ENCODE data around the gene SNRPA.

The SNRPA gene

GRCh38 chr19:40750058-40750873 is 737 bp upstream of the SNRPA start, which contains the start of gene ACTMAP:
Gene ACTMAP, minus strand, starts transcription at chr19:40750477. Its CDS starts 674 bp downstream, at chr19:40749803.
- Histone ChIP-seq H3K14ac (ENCODE audit: low read length) (peak within 1 kb of the TSS; percentile 94), H4K91ac (ENCODE audit: low read depth, low read length) (peak within 1 kb of the TSS; percentile 98), H4K8ac (ENCODE audit: low read depth, low read length) (peak within 1 kb of the TSS; percentile 98), H3K9me3 (ENCODE audit: insufficient read depth, low read depth, low read length) (no peaks in the 10 kb centered on the region), H2AK5ac (ENCODE audit: low read length) (peak within 1 kb of the TSS; percentile 93), H3K9ac (ENCODE audit: low read length) (peak within 1 kb of the TSS; percentile 97), H3K79me2 (ENCODE audit: control insufficient read depth, insufficient read depth, low read length, poor library complexity) (peaks cover 28% of the 10 kb centered on the region), H3K36me3 (ENCODE audit: control insufficient read depth in 1 of 2, insufficient read depth in 2 of 2, low read length in 2 of 2) (peaks cover 1 to 4% of the 10 kb centered on the region in 2 experiments), H3K4me2 (ENCODE audit: low read length) (peak within 1 kb of the TSS; percentile 68), H2AFZ (ENCODE audit: insufficient read depth, low read length, poor library complexity) (peak within 1 kb of the TSS; percentile 62), H2BK5ac (ENCODE audit: low read depth, low read length, poor library complexity) (peak within 1 kb of the TSS; percentile 92), H3K4me1 (ENCODE audit: control insufficient read depth in 1 of 2, insufficient read depth in 2 of 2, low read length in 2 of 2) (peaks cover 29 to 31% of the 10 kb centered on the region in 2 experiments), H3K4me3 (ENCODE audit: low read depth, low read length) (peak within 1 kb of the TSS; percentile 93), H3K4ac (ENCODE audit: low read depth, low read length) (peak within 1 kb of the TSS; percentile 92), H3K27ac (ENCODE audit: low read depth, low read length) (peak within 1 kb of the TSS; percentile 91), H2BK120ac (ENCODE audit: insufficient read depth, low read length, poor library complexity) (peak within 1 kb of the TSS; percentile 91), H4K12ac (ENCODE audit: low read depth, low read length) (peak within 1 kb of the TSS; percentile 83), H3K79me1 (ENCODE audit: low read length) (peaks cover 29% of the 10 kb centered on the region), H2BK12ac (ENCODE audit: low read length) (peak within 1 kb of the TSS; percentile 85), H3K23ac (ENCODE audit: low read length) (no peak within 1 kb of the TSS), H3K27me3 (ENCODE audit: insufficient read depth, low read length) (no peaks in the 10 kb centered on the region), H3K18ac (ENCODE audit: low read length) (peak within 1 kb of the TSS; percentile 90)
- peak; percentile 100 for DNase-seq
- no CpG with 5 or more reads among the region's 43 CpGs for WGBS (ENCODE audit: extremely low coverage, insufficient coverage, insufficient read length)

DNA sequence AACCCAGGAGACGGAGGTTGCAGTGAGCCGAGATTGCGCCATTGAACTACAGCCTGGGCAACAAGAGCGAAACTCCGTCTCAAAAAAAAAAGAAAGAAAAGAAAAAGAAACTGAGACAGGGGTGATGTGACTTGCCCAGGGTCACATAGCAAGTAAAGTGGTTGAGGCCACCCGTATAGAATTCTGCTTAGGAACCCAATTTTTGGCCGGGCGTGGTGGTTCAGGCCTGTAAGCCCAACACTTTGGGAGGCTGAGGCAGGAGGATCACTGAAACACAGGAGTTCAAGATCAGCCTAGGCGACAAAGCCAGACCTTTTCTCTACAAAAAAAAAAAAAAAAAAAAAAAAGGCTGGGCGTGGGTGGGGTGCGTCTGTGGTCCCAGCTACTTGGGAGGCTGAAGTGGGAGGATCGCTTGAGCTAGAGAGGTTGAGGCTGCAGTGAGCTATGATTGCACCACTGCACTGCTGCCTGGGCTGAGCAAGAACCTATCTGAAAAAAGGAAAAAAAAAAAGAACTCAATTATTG is 1.3 kb downstream of the SNRPA start:
- DNase-seq, result no peak
- H2BK120ac ChIP-seq (ENCODE audit: insufficient read depth, low read length, poor library complexity), result no peak overlapping the region
- no peak overlapping the region for H4K12ac ChIP-seq (ENCODE audit: low read depth, low read length)
- no peak overlapping the region for H3K14ac ChIP-seq (ENCODE audit: low read length)
- no peak overlapping the region for H2BK12ac ChIP-seq (ENCODE audit: low read length)
- H4K91ac ChIP-seq (ENCODE audit: low read depth, low read length), result peak overlapping the region; percentile 19
- peak overlapping the region; percentile 57 for H3K4me2 ChIP-seq (ENCODE audit: low read length)
- H3K27ac ChIP-seq (ENCODE audit: low read depth, low read length), result no peak overlapping the region
- no peaks in the 10 kb centered on the region for H3K9me3 ChIP-seq (ENCODE audit: insufficient read depth, low read depth, low read length)
- no peak overlapping the region for H2BK5ac ChIP-seq (ENCODE audit: low read depth, low read length, poor library complexity)
- H2AK5ac ChIP-seq (ENCODE audit: low read length), result no peak overlapping the region
- no peak overlapping the region for H3K9ac ChIP-seq (ENCODE audit: low read length)
- H3K4ac ChIP-seq (ENCODE audit: low read depth, low read length), result peak overlapping the region; percentile 98
- no peak overlapping the region for H3K23ac ChIP-seq (ENCODE audit: low read length)
- no CpG with 5 or more reads among the region's 12 CpGs for WGBS (ENCODE audit: extremely low coverage, insufficient coverage, insufficient read length)
- no peak overlapping the region for H3K18ac ChIP-seq (ENCODE audit: low read length)
- no peak overlapping the region for H2AFZ ChIP-seq (ENCODE audit: insufficient read depth, low read length, poor library complexity)
- H3K4me3 ChIP-seq (ENCODE audit: low read depth, low read length), result no peak overlapping the region
- peaks cover 21 to 22% of the 10 kb centered on the region in 2 experiments for H3K36me3 ChIP-seq (ENCODE audit: control insufficient read depth in 1 of 2, insufficient read depth in 2 of 2, low read length in 2 of 2)
- no peak overlapping the region for H4K8ac ChIP-seq (ENCODE audit: low read depth, low read length)
- H3K79me2 ChIP-seq (ENCODE audit: control insufficient read depth, insufficient read depth, low read length, poor library complexity), result peaks cover 42% of the 10 kb centered on the region
- no peaks in the 10 kb centered on the region for H3K27me3 ChIP-seq (ENCODE audit: insufficient read depth, low read length)
- peaks cover 29% of the 10 kb centered on the region for H3K79me1 ChIP-seq (ENCODE audit: low read length)
- H3K4me1 ChIP-seq (ENCODE audit: control insufficient read depth in 1 of 2, insufficient read depth in 2 of 2, low read length in 2 of 2), result peaks cover 38 to 41% of the 10 kb centered on the region in 2 experiments

DNA sequence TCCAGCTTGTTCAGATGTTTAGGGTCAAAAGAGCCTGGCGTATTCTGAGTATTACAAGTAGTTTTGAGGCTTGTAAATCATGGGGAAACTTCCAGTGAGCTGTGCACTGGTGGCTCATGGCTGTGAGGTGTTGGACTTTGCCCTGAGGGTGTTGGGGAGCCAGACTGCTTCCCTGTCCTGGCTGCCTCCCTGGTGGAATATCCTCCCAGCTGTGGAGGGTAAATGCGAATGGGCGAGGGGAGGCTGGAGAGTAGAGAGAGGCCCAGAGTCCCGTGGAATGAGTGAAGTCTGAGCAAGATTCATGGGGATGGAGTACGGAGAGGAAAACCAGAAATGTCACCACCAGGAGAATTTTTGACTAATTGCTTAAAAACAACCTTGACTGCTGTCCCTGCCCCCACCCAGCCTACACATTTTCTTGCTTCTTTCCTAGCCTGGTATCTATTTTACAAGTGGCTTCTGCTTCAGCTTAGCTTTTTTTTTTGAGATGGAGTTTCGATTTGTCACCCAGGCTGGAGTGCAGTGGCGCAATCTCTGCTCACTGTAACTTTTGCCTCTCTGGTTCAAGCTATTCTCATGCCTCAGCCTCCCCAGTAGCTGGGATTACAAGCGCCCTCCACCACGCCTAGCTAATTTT is 3.7 kb downstream of the SNRPA start:
- peak overlapping the region; percentile 32 for H3K4me2 ChIP-seq (ENCODE audit: low read length)
- H3K27me3 ChIP-seq (ENCODE audit: insufficient read depth, low read length), result no peaks in the 10 kb centered on the region
- H3K9ac ChIP-seq (ENCODE audit: low read length), result no peak overlapping the region
- peak overlapping the region; percentile 71 for H3K4ac ChIP-seq (ENCODE audit: low read depth, low read length)
- peaks cover 38% of the 10 kb centered on the region for H3K79me2 ChIP-seq (ENCODE audit: control insufficient read depth, insufficient read depth, low read length, poor library complexity)
- no peak overlapping the region for H3K14ac ChIP-seq (ENCODE audit: low read length)
- H3K9me3 ChIP-seq (ENCODE audit: insufficient read depth, low read depth, low read length), result no peaks in the 10 kb centered on the region
- no peak overlapping the region for H3K4me3 ChIP-seq (ENCODE audit: low read depth, low read length)
- H4K8ac ChIP-seq (ENCODE audit: low read depth, low read length), result no peak overlapping the region
- peaks cover 39 to 40% of the 10 kb centered on the region in 2 experiments for H3K36me3 ChIP-seq (ENCODE audit: control insufficient read depth in 1 of 2, insufficient read depth in 2 of 2, low read length in 2 of 2)
- peaks cover 24 to 28% of the 10 kb centered on the region in 2 experiments for H3K4me1 ChIP-seq (ENCODE audit: control insufficient read depth in 1 of 2, insufficient read depth in 2 of 2, low read length in 2 of 2)
- no CpG with 5 or more reads among the region's 9 CpGs for WGBS (ENCODE audit: extremely low coverage, insufficient coverage, insufficient read length)
- peaks cover 19% of the 10 kb centered on the region for H3K79me1 ChIP-seq (ENCODE audit: low read length)
- peak overlapping the region; percentile 36 for H3K27ac ChIP-seq (ENCODE audit: low read depth, low read length)
- no peak overlapping the region for H2BK5ac ChIP-seq (ENCODE audit: low read depth, low read length, poor library complexity)
- H2AFZ ChIP-seq (ENCODE audit: insufficient read depth, low read length, poor library complexity), result no peak overlapping the region
- H3K23ac ChIP-seq (ENCODE audit: low read length), result no peak overlapping the region
- DNase-seq, result peak; percentile 84 to 85
- no peak overlapping the region for H2BK120ac ChIP-seq (ENCODE audit: insufficient read depth, low read length, poor library complexity)
- H4K91ac ChIP-seq (ENCODE audit: low read depth, low read length), result no peak overlapping the region
- peak overlapping the region; percentile 31 for H4K12ac ChIP-seq (ENCODE audit: low read depth, low read length)
- H2BK12ac ChIP-seq (ENCODE audit: low read length), result peak overlapping the region; percentile 11
- peak overlapping the region; percentile 17 for H3K18ac ChIP-seq (ENCODE audit: low read length)
- peak overlapping the region; percentile 26 for H2AK5ac ChIP-seq (ENCODE audit: low read length)

- Histone ChIP-seq H3K18ac (ENCODE audit: low read length) (peak overlapping the region; percentile 49), H3K9me3 (ENCODE audit: insufficient read depth, low read depth, low read length) (no peaks in the 10 kb centered on the region), H3K36me3 (ENCODE audit: control insufficient read depth in 1 of 2, insufficient read depth in 2 of 2, low read length in 2 of 2) (peaks cover 42 to 45% of the 10 kb centered on the region in 2 experiments), H2BK120ac (ENCODE audit: insufficient read depth, low read length, poor library complexity) (no peak overlapping the region), H2AFZ (ENCODE audit: insufficient read depth, low read length, poor library complexity) (no peak overlapping the region), H3K4me3 (ENCODE audit: low read depth, low read length) (no peak overlapping the region), H2BK12ac (ENCODE audit: low read length) (no peak overlapping the region), H3K4me2 (ENCODE audit: low read length) (no peak overlapping the region), H3K4ac (ENCODE audit: low read depth, low read length) (peak overlapping the region; percentile 86), H3K4me1 (ENCODE audit: control insufficient read depth in 1 of 2, insufficient read depth in 2 of 2, low read length in 2 of 2) (peaks cover 20 to 27% of the 10 kb centered on the region in 2 experiments), H3K27ac (ENCODE audit: low read depth, low read length) (no peak overlapping the region), H3K79me1 (ENCODE audit: low read length) (peaks cover 14% of the 10 kb centered on the region), H4K12ac (ENCODE audit: low read depth, low read length) (no peak overlapping the region), H2AK5ac (ENCODE audit: low read length) (no peak overlapping the region), H3K23ac (ENCODE audit: low read length) (no peak overlapping the region), H3K27me3 (ENCODE audit: insufficient read depth, low read length) (no peaks in the 10 kb centered on the region), H3K14ac (ENCODE audit: low read length) (no peak overlapping the region), H3K9ac (ENCODE audit: low read length) (no peak overlapping the region), H4K91ac (ENCODE audit: low read depth, low read length) (no peak overlapping the region), H3K79me2 (ENCODE audit: control insufficient read depth, insufficient read depth, low read length, poor library complexity) (peaks cover 35% of the 10 kb centered on the region), H4K8ac (ENCODE audit: low read depth, low read length) (no peak overlapping the region), H2BK5ac (ENCODE audit: low read depth, low read length, poor library complexity) (no peak overlapping the region)
- peak; percentile 76 to 83 for DNase-seq
- no CpG with 5 or more reads among the region's 3 CpGs for WGBS (ENCODE audit: extremely low coverage, insufficient coverage, insufficient read length)
Measured at GRCh38 chr19:40755248-40755624, 4.2 kb downstream of the SNRPA start.
